SK-N-SH treated with all-trans-retinoic acid at 6 μM for 48 hours (cell line): ENCODE data around the gene RPS4Y1.

Experiments used
- ARNTL ChIP-seq: fragments of 450-650 bp; formaldehyde crosslinking; IDR thresholded peaks from 2 replicates; pipeline ENCODE4 v1.5.0; 2020; ENCODE audit warnings: low read depth, mild to moderate bottlenecking, moderate library complexity, borderline replicate concordance
- BACH2 ChIP-seq: fragments of 250-450 bp; sonication (Bioruptor Pico); IDR thresholded peaks from 2 replicates; pipeline ENCODE4 v1.9.0; 2021; ENCODE audit warnings: mild to moderate bottlenecking, borderline replicate concordance
- CREB5 ChIP-seq: fragments of 250-450 bp; sonication (Bioruptor Pico); IDR thresholded peaks from 2 replicates; pipeline ENCODE4 v1.5.1; 2020; ENCODE audit warnings: low read depth, mild to moderate bottlenecking, moderate library complexity
- CSRNP3 ChIP-seq: fragments of 250-450 bp; sonication (Bioruptor Pico); IDR thresholded peaks from 2 replicates; pipeline ENCODE4 v1.5.1; 2021; ENCODE audit warnings: mild to moderate bottlenecking, moderate library complexity
- ESRRG ChIP-seq: fragments of 250-450 bp; sonication (Bioruptor Pico); IDR thresholded peaks from 2 replicates; pipeline ENCODE4 v1.6.1; 2021; ENCODE audit warnings: mild to moderate bottlenecking
- OSR1 ChIP-seq: fragments of 250-450 bp; sonication (Bioruptor Pico); IDR thresholded peaks from 2 replicates; pipeline ENCODE4 v1.8.0; 2022; ENCODE audit warnings: moderate library complexity, mild to moderate bottlenecking, inconsistent platforms
- PATZ1 ChIP-seq: fragments of 250-450 bp; sonication (Bioruptor Pico); IDR thresholded peaks from 2 replicates; pipeline ENCODE4 v1.8.0; 2020; ENCODE audit warnings: mild to moderate bottlenecking, moderate library complexity, borderline replicate concordance
- PPARA ChIP-seq: fragments of 250-450 bp; sonication (Bioruptor Pico); IDR thresholded peaks from 2 replicates; pipeline ENCODE4 v1.5.0; 2020; ENCODE audit warnings: mild to moderate bottlenecking, borderline replicate concordance
- TOX ChIP-seq: fragments of 250-450 bp; sonication (Bioruptor Pico); IDR thresholded peaks from 2 replicates; pipeline ENCODE4 v1.8.0; 2021; ENCODE audit warnings: mild to moderate bottlenecking, moderate library complexity, borderline replicate concordance
- ZFP3 ChIP-seq: fragments of 250-450 bp; sonication (Bioruptor Pico); IDR thresholded peaks from 2 replicates; pipeline ENCODE4 v1.5.0; 2020; ENCODE audit warnings: mild to moderate bottlenecking, moderate library complexity
- ZFP30 ChIP-seq: fragments of 450-650 bp; formaldehyde crosslinking; IDR thresholded peaks from 2 replicates; pipeline ENCODE4 v1.5.0; 2022; ENCODE audit warnings: mild to moderate bottlenecking, moderate library complexity
- ZNF565 ChIP-seq: fragments of 450-650 bp; formaldehyde crosslinking; conservative IDR thresholded peaks from 2 replicates; pipeline ENCODE4 v1.5.0; 2020; ENCODE audit warnings: low read depth, mild to moderate bottlenecking, moderate library complexity
- ZNF8 ChIP-seq: fragments of 450-650 bp; formaldehyde crosslinking; IDR thresholded peaks from 2 replicates; pipeline ENCODE4 v1.5.0; 2020; ENCODE audit warnings: mild to moderate bottlenecking, moderate library complexity

GRCh38 chrY:2849368-2849767 lies 8.0 kb downstream of the RPS4Y1 start:
- TF ChIP-seq ARNTL (CRISPR knock-in tag), result no peak
- no peak for TF ChIP-seq ZFP30 (CRISPR knock-in tag)
- TF ChIP-seq ZNF565, result no peak
- no peak for TF ChIP-seq PATZ1
- no peak for TF ChIP-seq ESRRG (CRISPR knock-in tag)
- TF ChIP-seq CREB5 (CRISPR knock-in tag), result no peak
- no peak for TF ChIP-seq ZFP3 (CRISPR knock-in tag)
- no peak for TF ChIP-seq BACH2 (CRISPR knock-in tag)
- no peak for TF ChIP-seq PPARA (CRISPR knock-in tag)
- no peak for TF ChIP-seq TOX (CRISPR knock-in tag)
- TF ChIP-seq ZNF8 (CRISPR knock-in tag), result no peak
- no peak for TF ChIP-seq OSR1
- TF ChIP-seq CSRNP3 (CRISPR knock-in tag), result no peak
